SIG-M5 treated with dmso at 0.1 percent for 504 hours (cell line): Measurements from ENCODE around the gene WASF1.
"Not testable (repeated sequence)": the region's sequence is repeated elsewhere in the genome, so short reads cannot be mapped to it uniquely, and the experiment has no call there.

Experiments used
- DNase-seq: peaks from one replicate; lab custom pipeline; 2025; ENCODE audit not compliant: unreplicated experiment; lab: John Stamatoyannopoulos, UW

WASF1 gene

GRCh38 chr6:110178626-110179405 is 654 bp downstream of the WASF1 start:
- DNase-seq = peak; percentile 78

GRCh38 chr6:110173506-110174132 is 5.9 kb downstream of the WASF1 start:
- DNase-seq = no peak

DNA sequence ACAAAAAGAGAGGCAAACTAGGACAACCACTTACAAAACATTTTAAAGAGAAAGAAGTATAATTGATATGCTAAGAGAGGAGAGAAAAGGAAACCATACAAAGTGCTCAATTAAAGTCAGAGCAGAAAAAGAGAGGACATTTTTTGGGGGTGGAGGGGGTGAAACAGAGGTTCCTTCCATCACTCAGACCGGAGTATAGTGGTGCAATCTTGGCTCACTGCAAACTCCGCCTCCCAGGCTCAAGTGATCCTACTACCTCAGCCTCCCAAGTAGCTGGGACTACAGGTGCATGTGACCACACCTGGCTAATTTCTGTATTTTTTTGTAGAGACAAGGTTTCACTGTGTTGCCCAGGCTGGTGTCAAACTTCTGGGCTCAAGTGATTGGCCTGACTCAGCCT is 9.4 kb downstream of the WASF1 start:
- DNase-seq = no peak

GRCh38 chr6:110158479-110158878 is 21.0 kb downstream of the WASF1 start:
- no peak for DNase-seq

GRCh38 chr6:110147870-110148269 is 31.6 kb downstream of the WASF1 start:
- DNase-seq = no peak

DNA sequence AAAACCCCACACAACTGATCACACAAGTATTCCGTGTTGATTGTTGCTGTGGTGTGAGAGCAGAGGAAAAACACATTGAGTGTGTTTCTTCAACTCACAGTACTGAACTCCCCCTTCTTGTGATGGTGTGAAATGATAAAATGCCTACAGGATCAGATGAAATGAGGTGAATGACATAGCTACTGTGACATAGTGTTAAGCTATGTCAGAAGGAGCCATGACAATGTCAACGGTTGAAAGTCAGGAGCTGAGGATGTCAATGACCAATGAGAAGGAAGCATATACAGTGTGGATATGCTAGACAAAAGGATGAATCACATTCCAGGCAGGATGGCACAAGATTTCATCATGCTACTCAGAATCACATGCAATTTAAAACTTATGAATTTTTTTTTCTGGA is 38.8 kb downstream of the WASF1 start:
- DNase-seq = no peak

DNA sequence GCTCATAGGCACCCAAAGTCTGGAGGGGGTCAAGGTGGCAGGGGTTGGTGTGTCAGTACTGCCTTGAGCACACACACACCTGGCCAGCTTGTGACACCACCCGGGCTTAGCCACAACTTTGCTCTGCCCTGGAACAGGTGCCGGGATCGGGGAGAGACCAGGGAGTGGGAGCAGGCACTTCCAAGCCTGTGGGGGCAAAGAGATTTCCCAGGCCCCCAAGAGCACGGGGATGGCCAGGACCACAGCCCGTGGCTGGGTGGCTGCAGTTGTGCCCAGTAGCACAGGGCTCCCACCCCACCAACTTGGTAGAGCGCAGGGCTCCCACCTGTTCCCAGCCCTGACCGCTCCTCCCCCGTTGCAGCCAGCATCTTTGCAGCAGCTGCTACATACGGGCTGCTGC is 40.4 kb downstream of the WASF1 start:
- DNase-seq = no peak

DNA sequence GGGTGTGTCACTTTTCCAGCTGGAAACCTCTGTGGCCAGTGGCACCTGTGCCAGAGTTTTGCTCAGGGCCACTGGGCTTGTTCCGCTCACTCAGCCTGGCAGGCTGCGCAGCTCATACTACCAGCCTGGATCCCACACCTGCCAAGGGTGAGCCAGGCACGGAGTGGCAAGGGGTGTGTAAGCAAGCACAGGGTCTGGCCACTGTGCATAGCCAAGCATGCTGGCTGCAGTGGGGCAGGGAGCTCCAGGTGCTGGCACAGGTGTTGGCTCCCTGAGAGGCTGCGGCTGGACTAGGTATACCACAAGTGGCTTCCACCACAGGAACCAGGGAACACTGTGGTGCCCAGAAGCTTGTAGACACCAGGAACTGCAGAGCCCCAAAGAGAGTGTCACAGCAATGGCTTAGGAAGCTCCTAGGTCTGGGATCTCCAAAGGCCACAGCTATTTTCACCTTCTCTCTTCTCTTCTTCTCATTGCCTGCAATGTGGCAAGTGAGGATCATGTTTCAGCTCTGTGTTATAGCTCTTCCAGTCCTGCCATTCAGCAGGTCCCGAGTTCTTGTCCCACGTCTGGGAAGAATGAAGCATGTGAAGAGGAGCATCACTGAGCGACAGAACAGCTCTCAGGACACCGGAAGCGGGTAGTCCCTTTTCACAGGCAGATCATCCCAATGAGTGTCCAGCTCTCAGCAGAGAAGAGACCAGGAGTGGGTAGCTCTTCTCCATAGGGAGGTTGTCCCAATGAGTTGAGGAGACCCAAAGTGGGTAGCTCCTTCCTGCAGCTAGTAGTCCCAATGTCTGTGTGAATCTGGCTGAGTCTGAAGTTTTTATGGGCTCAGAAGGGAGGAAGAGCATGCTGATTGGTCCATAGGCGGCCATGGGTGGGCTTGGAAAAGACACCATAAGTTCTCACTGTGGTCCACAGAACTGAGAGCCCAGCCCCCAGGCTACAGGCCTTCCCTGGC is 41.3 kb downstream of the WASF1 start:
- DNase-seq = no peak

GRCh38 chr6:110130362-110130761 is 49.1 kb downstream of the WASF1 start:
- DNase-seq = no peak

GRCh38 chr6:110128418-110128817 is 51.1 kb downstream of the WASF1 start:
- no peak for DNase-seq

DNA sequence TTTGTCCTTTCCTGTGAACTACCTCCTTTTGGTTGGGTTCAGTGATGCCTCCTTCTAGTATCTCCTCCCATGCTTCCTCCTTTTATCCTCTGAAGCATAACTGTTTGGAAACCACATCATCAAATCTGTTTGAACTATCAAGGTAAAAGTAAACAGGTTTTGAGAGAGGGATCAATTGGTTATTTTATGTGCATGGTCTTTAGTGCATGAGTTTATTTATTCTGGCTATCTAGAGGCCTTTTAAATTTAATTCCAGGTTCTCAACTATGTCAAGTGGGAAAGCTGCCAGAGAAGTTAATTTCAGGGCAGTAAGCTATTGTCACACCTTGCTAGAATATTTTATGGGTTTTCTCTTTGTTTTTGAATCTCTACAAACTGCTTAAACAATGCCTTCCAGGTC is 54.1 kb downstream of the WASF1 start:
- no peak for DNase-seq

GRCh38 chr6:110121655-110122054 is 57.8 kb downstream of the WASF1 start:
- DNase-seq = not testable (repeated sequence)

DNA sequence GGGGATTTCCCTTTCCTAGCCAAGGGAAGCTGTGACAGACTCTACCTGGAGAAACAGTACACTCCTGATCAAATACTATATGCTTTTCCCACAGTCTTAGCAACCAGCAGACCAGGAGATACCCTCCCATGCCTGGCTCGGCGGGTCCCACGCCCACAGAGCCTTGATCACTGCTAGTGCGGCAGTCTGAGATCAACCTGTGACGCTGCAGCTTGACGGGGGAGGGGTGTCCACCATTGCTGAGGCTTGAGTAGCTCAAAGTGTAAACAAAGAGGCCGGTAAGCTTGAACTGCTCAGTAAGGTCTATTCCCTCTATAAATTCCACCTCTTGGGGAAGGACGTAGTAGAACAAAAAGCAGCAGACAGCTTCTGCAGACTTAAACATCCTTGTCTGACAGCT is 63.2 kb downstream of the WASF1 start:
- no peak for DNase-seq

GRCh38 chr6:110114004-110114403 is 65.5 kb downstream of the WASF1 start:
- no peak for DNase-seq

DNA sequence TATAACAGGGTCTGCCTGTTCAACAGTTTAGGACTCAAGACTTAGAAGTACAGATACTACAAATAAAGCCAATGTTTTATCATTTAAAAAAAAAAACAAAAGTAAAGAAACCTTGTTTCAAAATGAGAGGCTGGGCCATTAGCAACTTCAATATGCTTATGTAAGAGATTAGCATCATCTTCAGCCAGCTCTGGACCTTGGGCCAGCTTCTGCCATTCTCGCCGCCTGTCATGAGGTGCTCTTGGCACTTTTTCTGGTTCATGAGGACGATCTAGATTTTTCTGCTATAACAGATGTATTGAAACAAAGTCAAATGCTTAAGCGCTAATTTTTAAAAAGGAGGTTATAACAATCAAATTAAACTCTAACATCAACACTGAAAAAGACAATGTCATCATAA is 74.2 kb downstream of the WASF1 start:
- no peak for DNase-seq

GRCh38 chr6:110103260-110103659 is 76.2 kb downstream of the WASF1 start:
- no peak for DNase-seq

- no peak for DNase-seq
These were observed 77.1 kb downstream of the WASF1 start for GRCh38 chr6:110102411-110102810.

GRCh38 chr6:110101885-110102284 is 77.6 kb downstream of the WASF1 start:
- DNase-seq = no peak

DNA sequence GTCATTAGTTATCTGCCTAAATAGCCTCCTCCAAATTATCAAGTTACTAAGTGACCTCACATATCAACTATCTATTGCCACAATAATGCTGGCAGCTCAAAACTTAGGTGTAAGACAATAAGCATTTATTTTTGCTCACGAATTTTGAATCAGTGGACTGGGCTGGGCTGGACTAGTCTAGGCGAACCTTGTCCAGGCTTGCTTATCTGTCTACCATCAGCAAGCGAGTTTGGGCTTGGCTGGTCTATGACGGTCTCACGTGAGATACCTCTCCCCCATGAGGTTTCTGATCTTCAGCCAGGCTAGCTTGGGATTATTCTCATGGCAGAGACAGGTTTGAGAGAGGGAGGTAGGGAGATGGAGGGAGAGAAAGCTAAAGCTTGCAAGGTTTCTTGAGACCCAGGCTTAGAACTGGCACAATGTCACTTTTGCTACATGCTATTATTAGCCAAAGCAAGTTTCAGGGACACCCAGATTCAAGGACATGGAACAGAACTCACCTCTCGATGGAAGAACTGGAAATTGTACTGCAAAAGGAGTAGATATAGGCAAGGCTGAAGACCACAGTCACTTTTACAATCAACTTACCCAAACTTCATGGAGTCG is 80.9 kb downstream of the WASF1 start:
- DNase-seq = no peak

DNA sequence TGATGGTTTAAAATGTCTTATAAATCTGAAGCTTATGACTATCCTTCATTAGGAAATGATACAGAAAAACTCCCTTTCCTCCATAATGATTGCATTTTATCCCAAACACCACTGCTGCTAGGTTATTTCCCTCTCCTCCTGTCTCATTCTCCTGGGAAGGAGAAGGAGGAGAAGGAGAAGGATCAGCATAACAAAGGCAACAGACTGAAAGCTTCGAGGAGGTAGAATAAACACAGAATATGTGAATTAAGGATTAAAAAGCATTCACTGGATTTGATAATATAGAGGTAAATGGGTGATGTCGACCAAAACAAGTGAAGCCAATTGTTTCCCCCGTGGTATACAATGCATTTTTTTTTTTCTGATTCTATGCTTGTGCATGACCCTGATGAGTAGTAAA is 82.0 kb downstream of the WASF1 start:
- no peak for DNase-seq

GRCh38 chr6:110095935-110096334 is 83.5 kb downstream of the WASF1 start:
- DNase-seq = no peak
